Activated T-cell treated with anti-CD3 and anti-CD28 coated beads for 4 hours (primary cell): ENCODE data around the gene ERCC6L.

ENCODE experiments used
- DNase-seq: peaks from one replicate; pipeline ENCODE4 v3.0.0-alpha.2; 2020

ERCC6L gene

GRCh38 chrX:72238721-72239475, at the start of gene ERCC6L:
ERCC6L (minus strand) TSS chrX:72239027; CDS start chrX:72238911, 116 bp downstream.
- DNase-seq, result peak; percentile 68

- no peak for DNase-seq
Measured at GRCh38 chrX:72282302-72282701, 43.5 kb upstream of the ERCC6L start.

- DNase-seq, result no peak
Measured at GRCh38 chrX:72280321-72280845, 41.6 kb upstream of the ERCC6L start.

- DNase-seq, result no peak
Measured at GRCh38 chrX:72276478-72276953, 37.7 kb upstream of the ERCC6L start.

- no peak for DNase-seq
Measured at GRCh38 chrX:72274526-72274925, 35.7 kb upstream of the ERCC6L start.

- DNase-seq, result no peak
Measured at GRCh38 chrX:72273718-72274117, 34.9 kb upstream of the ERCC6L start.

- no peak for DNase-seq
Measured at GRCh38 chrX:72272868-72273267, 34.0 kb upstream of the ERCC6L start.

GRCh38 chrX:72271812-72272211, 33.0 kb upstream of the ERCC6L start:
- no peak for DNase-seq

- no peak for DNase-seq
Measured at GRCh38 chrX:72271091-72271788, 32.4 kb upstream of the ERCC6L start.

- DNase-seq, result no peak
Measured at GRCh38 chrX:72270316-72270866, 31.6 kb upstream of the ERCC6L start.

- DNase-seq, result no peak
Measured at GRCh38 chrX:72269671-72270251, 30.9 kb upstream of the ERCC6L start.

- DNase-seq, result no peak
Measured at GRCh38 chrX:72268597-72269365, 30.0 kb upstream of the ERCC6L start.

- no peak for DNase-seq
Measured at GRCh38 chrX:72265263-72265662, 26.4 kb upstream of the ERCC6L start.

- no peak for DNase-seq
Measured at GRCh38 chrX:72262077-72262476, 23.2 kb upstream of the ERCC6L start.

GRCh38 chrX:72260448-72260847, 21.6 kb upstream of the ERCC6L start:
- DNase-seq, result no peak

- no peak for DNase-seq
Measured at GRCh38 chrX:72258174-72258573, 19.3 kb upstream of the ERCC6L start.

GRCh38 chrX:72255864-72256263, 17.0 kb upstream of the ERCC6L start:
- DNase-seq, result no peak

- no peak for DNase-seq
Measured at GRCh38 chrX:72255445-72255844, 16.6 kb upstream of the ERCC6L start.

- DNase-seq, result no peak
Measured at GRCh38 chrX:72254816-72255215, 16.0 kb upstream of the ERCC6L start.

- DNase-seq, result no peak
Measured at GRCh38 chrX:72253686-72254085, 14.9 kb upstream of the ERCC6L start.

GRCh38 chrX:72247206-72247942, 8.5 kb upstream of the ERCC6L start:
- no peak for DNase-seq
